Activated CD4-positive, alpha-beta T cell treated with anti-CD3 and anti-CD28 coated beads, Interleukin-2, amount 10 ng/mL, durations not matched to agents 24 days and 14 days (primary cell): ENCODE measurements around the gene LRIT3. TPM values are rescaled to one million over a fixed set of nuclear protein-coding genes. Genes with fewer than 3 reads are reported as not detected.

ENCODE experiments used
- DNase-seq: peaks from one replicate; pipeline ENCODE4 v3.0.0; 2022
- H3K27ac Mint-ChIP-seq: one replicate; pipeline ENCODE4 v1.8.0; 2022; ENCODE audit warnings: mild to moderate bottlenecking, mixed read lengths
- H3K27me3 Mint-ChIP-seq: one replicate; pipeline ENCODE4 v1.8.0; 2022; ENCODE audit warnings: mixed read lengths
- H3K36me3 Mint-ChIP-seq: one replicate; pipeline ENCODE4 v1.8.0; 2022; ENCODE audit warnings: low read depth, mild to moderate bottlenecking, mixed read lengths
- H3K4me1 Mint-ChIP-seq: one replicate; pipeline ENCODE4 v1.8.0; 2021; ENCODE audit warnings: mixed read lengths
- H3K4me3 Mint-ChIP-seq: one replicate; pipeline ENCODE4 v1.8.0; 2022; ENCODE audit warnings: mild to moderate bottlenecking, moderate library complexity, mixed read lengths
- H3K9me3 Mint-ChIP-seq: one replicate; pipeline ENCODE4 v1.8.0; 2021; ENCODE audit warnings: mixed read lengths
- intact Hi-C: fragments of 100-400 bp; cut with micrococcal nuclease; formaldehyde crosslinking; loops from one replicate; pipeline ENCODE4 v1.15.1; 2023
- total RNA-seq: library from RNA; stranded (reverse); gene quantifications from 2 replicates; pipeline ENCODE4 v1.2.3, GENCODE V29; 2022

The LRIT3 gene
- total RNA-seq, 1 donor from 2014 or later: 0.09 TPM

- Mint-ChIP-seq H3K4me3 (no peak overlapping the region), H3K4me1 (no peaks in the 10 kb centered on the region), H3K27me3 (peaks cover 20% of the 10 kb centered on the region), H3K27ac (no peak overlapping the region), H3K9me3 (peaks cover 5% of the 10 kb centered on the region), H3K36me3 (no peaks in the 10 kb centered on the region)
- DNase-seq: no peak
- intact Hi-C loops: no loop called here
Observed at GRCh38 chr4:109902559-109903251, 54.8 kb downstream of the LRIT3 start.

- no peak for DNase-seq
- Mint-ChIP-seq H3K27me3 (peaks cover 36% of the 10 kb centered on the region), H3K27ac (no peak overlapping the region), H3K9me3 (peaks cover 5% of the 10 kb centered on the region), H3K36me3 (no peaks in the 10 kb centered on the region), H3K4me3 (no peak overlapping the region), H3K4me1 (no peaks in the 10 kb centered on the region)
- intact Hi-C loops: no loop called here
Observed at GRCh38 chr4:109908731-109909130, 60.8 kb downstream of the LRIT3 start.

- no peak for DNase-seq
- no peak overlapping the region for H3K4me3 Mint-ChIP-seq
- intact Hi-C loops: no loop called here
- H3K27ac Mint-ChIP-seq: no peak overlapping the region
- H3K9me3 Mint-ChIP-seq: peaks cover 5% of the 10 kb centered on the region
- no peaks in the 10 kb centered on the region for H3K36me3 Mint-ChIP-seq
- no peaks in the 10 kb centered on the region for H3K4me1 Mint-ChIP-seq
- peaks cover 36% of the 10 kb centered on the region for H3K27me3 Mint-ChIP-seq
Observed at GRCh38 chr4:109910256-109910655, 62.3 kb downstream of the LRIT3 start.

- intact Hi-C loops: no loop called here
- Mint-ChIP-seq H3K9me3 (no peaks in the 10 kb centered on the region), H3K4me3 (no peak within 1 kb of the TSS), H3K27ac (no peak within 1 kb of the TSS), H3K27me3 (peaks cover 20% of the 10 kb centered on the region), H3K36me3 (no peaks in the 10 kb centered on the region), H3K4me1 (no peaks in the 10 kb centered on the region)
- no peak for DNase-seq
Observed at GRCh38 chr4:109912706-109913595, 65.0 kb downstream of the LRIT3 start, which contains the start of gene EGF. TSS of gene EGF (plus strand) at chr4:109912883. CDS start at chr4:109913336, 453 bp downstream.

GRCh38 chr4:109913596-109914241, 65.8 kb downstream of the LRIT3 start:
- no peaks in the 10 kb centered on the region for H3K4me1 Mint-ChIP-seq
- no peaks in the 10 kb centered on the region for H3K36me3 Mint-ChIP-seq
- H3K27ac Mint-ChIP-seq: no peak overlapping the region
- no peak for DNase-seq
- H3K27me3 Mint-ChIP-seq: peaks cover 18% of the 10 kb centered on the region
- no peak overlapping the region for H3K4me3 Mint-ChIP-seq
- H3K9me3 Mint-ChIP-seq: no peaks in the 10 kb centered on the region
- intact Hi-C loops: no loop called here

- no peaks in the 10 kb centered on the region for H3K4me1 Mint-ChIP-seq
- H3K4me3 Mint-ChIP-seq: no peak overlapping the region
- intact Hi-C loops: no loop called here
- no peaks in the 10 kb centered on the region for H3K36me3 Mint-ChIP-seq
- no peaks in the 10 kb centered on the region for H3K9me3 Mint-ChIP-seq
- no peak for DNase-seq
- H3K27ac Mint-ChIP-seq: no peak overlapping the region
- H3K27me3 Mint-ChIP-seq: peaks cover 16% of the 10 kb centered on the region
Observed at GRCh38 chr4:109914322-109914721, 66.4 kb downstream of the LRIT3 start.

GRCh38 chr4:109915385-109916026, 67.6 kb downstream of the LRIT3 start:
- H3K36me3 Mint-ChIP-seq: no peaks in the 10 kb centered on the region
- intact Hi-C loops: no loop called here
- no peak overlapping the region for H3K27ac Mint-ChIP-seq
- H3K9me3 Mint-ChIP-seq: no peaks in the 10 kb centered on the region
- no peak overlapping the region for H3K4me3 Mint-ChIP-seq
- no peak for DNase-seq
- no peaks in the 10 kb centered on the region for H3K4me1 Mint-ChIP-seq
- peaks cover 15% of the 10 kb centered on the region for H3K27me3 Mint-ChIP-seq

GRCh38 chr4:109916027-109916409, 68.1 kb downstream of the LRIT3 start:
- no peak for DNase-seq
- Mint-ChIP-seq H3K4me1 (no peaks in the 10 kb centered on the region), H3K4me3 (no peak overlapping the region), H3K36me3 (no peaks in the 10 kb centered on the region), H3K9me3 (no peaks in the 10 kb centered on the region), H3K27ac (no peak overlapping the region), H3K27me3 (peaks cover 18% of the 10 kb centered on the region)
- intact Hi-C loops: no loop called here

GRCh38 chr4:109921384-109921808, 73.5 kb downstream of the LRIT3 start:
- Mint-ChIP-seq H3K4me1 (no peaks in the 10 kb centered on the region), H3K27ac (no peak overlapping the region), H3K27me3 (peaks cover 9% of the 10 kb centered on the region), H3K36me3 (no peaks in the 10 kb centered on the region), H3K4me3 (no peak overlapping the region), H3K9me3 (no peaks in the 10 kb centered on the region)
- intact Hi-C loops: no loop called here
- DNase-seq: no peak

Other genes starting within 250 kb of the LRIT3 start
- 19.3 and 23.6 TPM in 2 replicates for gene CASP6, start 144.7 kb upstream of the LRIT3 start, total RNA-seq
- gene PLA2G12A, start 118.0 kb upstream of the LRIT3 start, total RNA-seq: 9.0 and 11.4 TPM in 2 replicates
- gene CFI, start 46.1 kb upstream of the LRIT3 start, total RNA-seq: not detected in 2 replicates
- gene GAR1, start 32.3 kb upstream of the LRIT3 start, total RNA-seq: 59.1 and 61.8 TPM in 2 replicates
- not detected in 2 replicates for gene RRH, start 20.1 kb upstream of the LRIT3 start, total RNA-seq
- gene EGF, start 64.8 kb downstream of the LRIT3 start, total RNA-seq: not detected in 2 replicates